PC-3 (cell line): ENCODE measurements around the gene CSF2RB. TPM values are rescaled to one million over a fixed set of nuclear protein-coding genes. Genes with fewer than 3 reads are reported as not detected.
A peak's percentile ranks its signal among the peaks of the same experiment; 100 is the strongest.

Source experiments
- ATAC-seq: fragments of 200-7000 bp; cut with Tn5 transposase; 2 replicates; pipeline ENCODE4 v1.9.1; 2020; ENCODE audit warnings: mild to moderate bottlenecking, moderate library complexity
- BruUV-seq: library from RNA; stranded (reverse); fragments of 400-500 nt; replicated peaks from 2 replicates; lab custom pipeline; 2021; lab: Mats Ljungman, UMichigan
- CTCF ChIA-PET: fragments of 300-600 bp; sonication (Branson Sonifier 250); formaldehyde crosslinking; loops from one replicate; lab custom pipeline; 2022; ENCODE audit warnings: antibody characterized with exemption; lab: Charles Lee
- POLR2A ChIA-PET: fragments of 300-600 bp; sonication (Branson Sonifier 250); formaldehyde crosslinking; loops from one replicate; lab custom pipeline; 2022; ENCODE audit warnings: antibody characterized with exemption; ENCODE audit not compliant: unreplicated experiment; lab: Charles Lee
- DNase-seq: peaks from one replicate; pipeline ENCODE4 v3.0.0-alpha.2; 2015
- H2AFZ ChIP-seq: fragments of 300-600 bp; sonication (generic); 2 replicates; pipeline ENCODE4 v1.6.0; 2016; ENCODE audit warnings: antibody characterized with exemption, low read length
- H3F3A ChIP-seq: fragments of 300-600 bp; sonication (generic); one replicate; pipeline ENCODE4 v1.6.0; 2017; ENCODE audit warnings: antibody characterized with exemption, low read length, control low read depth, mild to moderate bottlenecking; ENCODE audit not compliant: unreplicated experiment
- H3K27ac ChIP-seq: fragments of 300-600 bp; sonication (generic); 2 replicates; pipeline ENCODE4 v1.5.1; 2016; ENCODE audit warnings: mild to moderate bottlenecking, low read length
- H3K27me3 ChIP-seq: fragments of 300-600 bp; sonication (generic); 2 replicates; pipeline ENCODE4 v1.6.1; 2016; ENCODE audit warnings: low read length, mixed read lengths
- H3K36me3 ChIP-seq: fragments of 300-600 bp; sonication (generic); 2 replicates; pipeline ENCODE4 v1.6.1; 2016; ENCODE audit warnings: low read depth, mixed run types, low read length, mixed read lengths
- H3K4me1 ChIP-seq: fragments of 300-600 bp; sonication (generic); 2 replicates; pipeline ENCODE4 v1.5.1; 2016; ENCODE audit warnings: low read length; ENCODE audit not compliant: insufficient read depth
- H3K4me2 ChIP-seq: fragments of 300-600 bp; sonication (generic); 2 replicates; pipeline ENCODE4 v1.6.0; 2016; ENCODE audit warnings: low read length
- H3K4me3 ChIP-seq: fragments of 300-600 bp; sonication (generic); 2 replicates; pipeline ENCODE4 v1.5.1; 2016; ENCODE audit warnings: mild to moderate bottlenecking, low read length, mixed read lengths
- H3K79me2 ChIP-seq: fragments of 300-600 bp; sonication (generic); 2 replicates; pipeline ENCODE4 v1.6.1; 2017; ENCODE audit warnings: low read length, mixed read lengths
- H3K9ac ChIP-seq: fragments of 300-600 bp; sonication (generic); 2 replicates; pipeline ENCODE4 v1.6.0; 2016; ENCODE audit warnings: mild to moderate bottlenecking, low read length
- H3K9me2 ChIP-seq: fragments of 300-600 bp; sonication (generic); replicated peaks from 2 replicates; pipeline ENCODE4 v1.6.1; 2016; ENCODE audit warnings: mixed run types, low read length, mixed read lengths
- H3K9me3 ChIP-seq: fragments of 300-600 bp; sonication (generic); 2 replicates; pipeline ENCODE4 v1.6.1; 2016; ENCODE audit warnings: low read length, mixed read lengths
- H4K20me1 ChIP-seq: fragments of 300-600 bp; sonication (generic); 2 replicates; pipeline ENCODE4 v1.6.1; 2016; ENCODE audit warnings: low read length, mixed read lengths
- EZH2 ChIP-seq: fragments of 300-600 bp; sonication (generic); IDR thresholded peaks from one replicate; pipeline ENCODE4 v1.6.1; 2017; ENCODE audit warnings: antibody characterized with exemption, mild to moderate bottlenecking, low read length; ENCODE audit not compliant: unreplicated experiment
- EZH2phosphoT487 ChIP-seq: fragments of 300-600 bp; sonication (generic); IDR thresholded peaks from 2 replicates; pipeline ENCODE4 v1.6.1; 2018; ENCODE audit warnings: mild to moderate bottlenecking, antibody characterized with exemption, low read length, borderline replicate concordance
- intact Hi-C: fragments of 100-400 bp; cut with micrococcal nuclease; formaldehyde crosslinking; loops from 2 replicates; pipeline ENCODE4 v1.9.0; 2023
- total RNA-seq: library from RNA; depleted of rRNA; stranded (reverse); fragments of >200 nt; gene quantifications from 2 replicates; pipeline ENCODE4 v1.2.3, GENCODE V29; 2014
- TF ChIP-seq, protein P1 (sequence below): fragments of 300-600 bp; sonication (generic); conservative IDR thresholded peaks from 2 replicates; pipeline ENCODE4 v1.5.1; 2017; ENCODE audit warnings: antibody characterized with exemption, low read depth, mild to moderate bottlenecking, low read length

CSF2RB gene
- total RNA-seq, 1 experiment from 2014 or later = not detected

DNA sequence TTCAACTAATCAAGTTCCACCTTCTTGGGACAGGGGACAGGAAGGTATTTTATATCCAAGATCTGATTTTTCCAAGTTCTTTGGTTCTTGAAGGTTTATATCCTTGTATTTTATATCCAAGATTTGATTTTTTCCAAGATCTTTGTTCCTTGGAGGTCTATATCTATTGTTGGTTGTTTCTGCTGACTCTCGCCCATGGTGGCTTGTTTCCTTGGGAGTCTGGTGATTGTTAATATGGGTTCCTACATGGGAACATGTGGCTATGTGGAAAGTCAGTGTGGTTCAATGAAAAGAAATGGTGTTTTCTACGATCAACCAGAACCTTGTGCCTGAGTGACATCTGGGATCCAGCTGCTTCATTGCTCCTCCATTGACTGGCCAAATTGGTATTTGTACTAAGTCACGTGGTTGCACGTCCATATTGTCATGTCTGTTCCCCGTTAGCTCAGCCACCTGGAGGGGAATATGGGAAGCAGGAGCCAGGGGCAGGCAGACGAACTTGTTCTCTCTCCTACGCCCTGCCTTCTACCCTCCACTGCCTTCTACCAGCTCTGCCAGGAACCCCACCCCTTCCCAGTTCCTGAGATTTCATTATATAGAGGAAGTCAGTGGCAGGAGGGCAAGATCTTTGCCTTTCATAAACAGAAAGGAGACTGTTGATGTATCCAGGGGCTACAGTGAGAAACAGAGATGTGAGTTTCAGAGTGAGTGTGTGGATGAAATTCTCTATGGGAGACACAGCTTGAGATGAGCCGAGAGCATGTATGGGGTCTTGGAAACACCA is 11.1 kb upstream of the CSF2RB start:
- intact Hi-C loops = no loop called here
- ATAC-seq (no peak), DNase-seq (no peak)
- Histone ChIP-seq H3K9me3 (no peaks in the 10 kb centered on the region), H3K79me2 (no peaks in the 10 kb centered on the region), H3K4me1 (no peaks in the 10 kb centered on the region), H3K27ac (no peak overlapping the region), H3K9me2 (no peaks in the 10 kb centered on the region), H4K20me1 (no peaks in the 10 kb centered on the region), H3F3A (no peaks in the 10 kb centered on the region), H3K4me2 (no peak overlapping the region), H3K36me3 (no peaks in the 10 kb centered on the region), H3K9ac (no peak overlapping the region), H3K4me3 (no peak overlapping the region), H2AFZ (no peak overlapping the region), H3K27me3 (peaks cover 31% of the 10 kb centered on the region)
- BruUV-seq = no TSS peak
- no peak for TF ChIP-seq EZH2
- TF ChIP-seq, protein P1, sequence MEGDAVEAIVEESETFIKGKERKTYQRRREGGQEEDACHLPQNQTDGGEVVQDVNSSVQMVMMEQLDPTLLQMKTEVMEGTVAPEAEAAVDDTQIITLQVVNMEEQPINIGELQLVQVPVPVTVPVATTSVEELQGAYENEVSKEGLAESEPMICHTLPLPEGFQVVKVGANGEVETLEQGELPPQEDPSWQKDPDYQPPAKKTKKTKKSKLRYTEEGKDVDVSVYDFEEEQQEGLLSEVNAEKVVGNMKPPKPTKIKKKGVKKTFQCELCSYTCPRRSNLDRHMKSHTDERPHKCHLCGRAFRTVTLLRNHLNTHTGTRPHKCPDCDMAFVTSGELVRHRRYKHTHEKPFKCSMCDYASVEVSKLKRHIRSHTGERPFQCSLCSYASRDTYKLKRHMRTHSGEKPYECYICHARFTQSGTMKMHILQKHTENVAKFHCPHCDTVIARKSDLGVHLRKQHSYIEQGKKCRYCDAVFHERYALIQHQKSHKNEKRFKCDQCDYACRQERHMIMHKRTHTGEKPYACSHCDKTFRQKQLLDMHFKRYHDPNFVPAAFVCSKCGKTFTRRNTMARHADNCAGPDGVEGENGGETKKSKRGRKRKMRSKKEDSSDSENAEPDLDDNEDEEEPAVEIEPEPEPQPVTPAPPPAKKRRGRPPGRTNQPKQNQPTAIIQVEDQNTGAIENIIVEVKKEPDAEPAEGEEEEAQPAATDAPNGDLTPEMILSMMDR = no peak
- TF ChIP-seq EZH2phosphoT487 = no peak
- POLR2A ChIA-PET = no interaction called here
- CTCF ChIA-PET = no interaction called here

DNA sequence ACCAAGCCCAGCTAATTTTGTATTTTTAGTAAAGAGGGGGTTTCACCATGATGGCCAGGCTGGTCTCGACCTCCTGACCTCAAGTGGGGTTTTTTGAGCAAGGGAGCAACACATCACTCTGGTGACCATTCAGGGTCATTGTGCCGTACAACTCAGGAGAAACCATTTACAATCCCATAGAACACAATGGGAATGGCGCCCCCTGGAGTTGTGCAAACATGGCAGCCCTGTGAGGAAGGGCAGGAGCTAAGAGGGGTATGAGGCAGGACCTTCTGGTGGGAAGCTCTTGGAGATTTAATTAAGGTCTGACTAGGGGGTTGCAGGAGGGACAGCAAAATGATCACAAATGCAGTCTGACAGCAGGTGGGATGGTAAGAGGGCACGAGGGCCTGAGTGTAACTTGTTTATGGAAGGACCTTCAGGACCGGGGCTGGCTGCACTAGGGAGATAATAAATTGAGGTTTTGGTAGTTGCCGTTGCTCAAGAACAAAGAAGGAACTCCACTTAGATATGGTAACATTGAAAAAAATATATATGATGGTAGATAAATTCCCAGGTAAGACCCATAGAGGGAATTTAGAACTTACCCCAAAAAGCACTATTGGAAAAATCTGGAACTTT is 9.1 kb upstream of the CSF2RB start:
- DNase-seq = no peak
- H3K9me3 ChIP-seq = no peaks in the 10 kb centered on the region
- no peak overlapping the region for H3K9ac ChIP-seq
- CTCF ChIA-PET = no interaction called here
- POLR2A ChIA-PET = no interaction called here
- no peaks in the 10 kb centered on the region for H3K9me2 ChIP-seq
- no peaks in the 10 kb centered on the region for H3K79me2 ChIP-seq
- no peak overlapping the region for H2AFZ ChIP-seq
- H3K4me1 ChIP-seq = no peaks in the 10 kb centered on the region
- intact Hi-C loops = no loop called here
- no peaks in the 10 kb centered on the region for H3K36me3 ChIP-seq
- TF ChIP-seq EZH2 = no peak
- no peak for TF ChIP-seq EZH2phosphoT487
- TF ChIP-seq, protein P1 = peak; percentile 30; the same call in 1 of the 2 replicates
- H3K27ac ChIP-seq = no peak overlapping the region
- no peak overlapping the region for H3K4me2 ChIP-seq
- H3K4me3 ChIP-seq = no peak overlapping the region
- no peaks in the 10 kb centered on the region for H3F3A ChIP-seq
- no TSS peak for BruUV-seq
- no peaks in the 10 kb centered on the region for H4K20me1 ChIP-seq
- H3K27me3 ChIP-seq = peaks cover 32% of the 10 kb centered on the region
- no peak for ATAC-seq
